Measurements from ENCODE around the gene L2HGDH. TPM values are rescaled to one million over a fixed set of nuclear protein-coding genes. Genes with fewer than 3 reads are reported as not detected.

Gene L2HGDH
- total and polyA plus RNA-seq, 3 experiments from 2014 or later, result 3.6 to 20.0 (median 19.7) TPM

- Histone ChIP-seq H3K4me3 (ENCODE audit: low read length) (no peak overlapping the region), H3K27ac (ENCODE audit: low read depth, low read length) (no peak overlapping the region), H3K27me3 (ENCODE audit: insufficient read depth, low read length, poor library complexity, severe bottlenecking) (no peaks in the 10 kb centered on the region), H3K4me1 (ENCODE audit: insufficient read depth, low read length) (peaks cover 11% of the 10 kb centered on the region), H3K36me3 (ENCODE audit: insufficient read depth, low read length) (peaks cover 4% of the 10 kb centered on the region), H3K9me3 (ENCODE audit: low read length) (no peaks in the 10 kb centered on the region)
- POLR2A ChIA-PET, result no interaction called here
- peaks cover 0 to 2% of the 10 kb centered on the region in 2 donors for H3K27me3 Mint-ChIP-seq
- DNase-seq, result no peak
- H3K4me1 Mint-ChIP-seq, result peaks cover 19 to 30% (median 28%) of the 10 kb centered on the region in 3 donors
- peak overlapping the region in 1 of 7 donors; percentile 48 for H3K4me3 Mint-ChIP-seq
- CTCF ChIA-PET, result no interaction called here
- peak overlapping the region in 2 of 8 donors; percentile 8 to 17 for H3K27ac Mint-ChIP-seq
- H3K9me3 Mint-ChIP-seq, result no peaks in the 10 kb centered on the region
- peaks cover 0 to 37% (median 6%) of the 10 kb centered on the region in 3 donors for H3K36me3 Mint-ChIP-seq
Observed at GRCh38 chr14:50338587-50338986, 26.6 kb upstream of the L2HGDH start.

- no peaks in the 10 kb centered on the region for H3K9me3 Mint-ChIP-seq
- no peak for DNase-seq
- peaks cover 0 to 2% of the 10 kb centered on the region in 2 donors for H3K27me3 Mint-ChIP-seq
- H3K27ac Mint-ChIP-seq, result peak overlapping the region; percentile 37 to 94 (median 81)
- peaks cover 0 to 48% (median 7%) of the 10 kb centered on the region in 3 donors for H3K36me3 Mint-ChIP-seq
- Histone ChIP-seq H3K27ac (ENCODE audit: low read depth, low read length) (no peak overlapping the region), H3K27me3 (ENCODE audit: insufficient read depth, low read length, poor library complexity, severe bottlenecking) (no peaks in the 10 kb centered on the region), H3K4me3 (ENCODE audit: low read length) (no peak overlapping the region), H3K4me1 (ENCODE audit: insufficient read depth, low read length) (peaks cover 11% of the 10 kb centered on the region), H3K9me3 (ENCODE audit: low read length) (no peaks in the 10 kb centered on the region), H3K36me3 (ENCODE audit: insufficient read depth, low read length) (peaks cover 4% of the 10 kb centered on the region)
- peak overlapping the region in 6 of 7 donors; percentile 6 to 84 (median 52) for H3K4me3 Mint-ChIP-seq
- POLR2A ChIA-PET, result interaction anchor here (0.6 kb wide), 1 partner anchor 157 kb away, joined by 3 read pairs; no protein-coding TSS in a partner anchor
- CTCF ChIA-PET, result no interaction called here
- H3K4me1 Mint-ChIP-seq, result peaks cover 15 to 23% (median 18%) of the 10 kb centered on the region in 3 donors
Observed at GRCh38 chr14:50335989-50336824, 24.2 kb upstream of the L2HGDH start.

GRCh38 chr14:50335389-50335788 lies 23.4 kb upstream of the L2HGDH start:
- peaks cover 0 to 48% (median 3%) of the 10 kb centered on the region in 3 donors for H3K36me3 Mint-ChIP-seq
- no peaks in the 10 kb centered on the region for H3K27me3 ChIP-seq (ENCODE audit: insufficient read depth, low read length, poor library complexity, severe bottlenecking)
- H3K9me3 ChIP-seq (ENCODE audit: low read length), result no peaks in the 10 kb centered on the region
- no peak for DNase-seq
- no peak overlapping the region for H3K27ac ChIP-seq (ENCODE audit: low read depth, low read length)
- H3K27ac Mint-ChIP-seq, result peak overlapping the region in 5 of 8 donors; percentile 73 to 94 (median 80)
- H3K9me3 Mint-ChIP-seq, result no peaks in the 10 kb centered on the region
- ChIA-PET CTCF (interaction anchor here (0.6 kb wide), 1 partner anchor 29 kb away, joined by 3 read pairs; no protein-coding TSS in a partner anchor), POLR2A (no interaction called here)
- peaks cover 11% of the 10 kb centered on the region for H3K4me1 ChIP-seq (ENCODE audit: insufficient read depth, low read length)
- peaks cover 15 to 23% (median 16%) of the 10 kb centered on the region in 3 donors for H3K4me1 Mint-ChIP-seq
- H3K4me3 ChIP-seq (ENCODE audit: low read length), result no peak overlapping the region
- no peaks in the 10 kb centered on the region for H3K27me3 Mint-ChIP-seq
- peak overlapping the region in 1 of 7 donors; percentile 41 for H3K4me3 Mint-ChIP-seq
- H3K36me3 ChIP-seq (ENCODE audit: insufficient read depth, low read length), result peaks cover 4% of the 10 kb centered on the region

- H3K4me3 ChIP-seq (ENCODE audit: low read length), result no peak overlapping the region
- H3K9me3 ChIP-seq (ENCODE audit: low read length), result no peaks in the 10 kb centered on the region
- Mint-ChIP-seq H3K4me3 (no peak overlapping the region), H3K27ac (no peak overlapping the region), H3K36me3 (peaks cover 0 to 50% (median 6%) of the 10 kb centered on the region in 3 donors), H3K9me3 (no peaks in the 10 kb centered on the region), H3K4me1 (peaks cover 15 to 23% (median 16%) of the 10 kb centered on the region in 3 donors), H3K27me3 (no peaks in the 10 kb centered on the region)
- H3K27ac ChIP-seq (ENCODE audit: low read depth, low read length), result no peak overlapping the region
- peaks cover 11% of the 10 kb centered on the region for H3K4me1 ChIP-seq (ENCODE audit: insufficient read depth, low read length)
- no peak for DNase-seq
- H3K27me3 ChIP-seq (ENCODE audit: insufficient read depth, low read length, poor library complexity, severe bottlenecking), result no peaks in the 10 kb centered on the region
- POLR2A ChIA-PET, result no interaction called here
- CTCF ChIA-PET, result interaction anchor here (5.7 kb wide), 1 partner anchor 13 kb away, joined by 27 read pairs; no protein-coding TSS in a partner anchor
- H3K36me3 ChIP-seq (ENCODE audit: insufficient read depth, low read length), result peaks cover 4% of the 10 kb centered on the region
Observed at GRCh38 chr14:50334211-50334610, 22.2 kb upstream of the L2HGDH start.

GRCh38 chr14:50333014-50333509 lies 21.0 kb upstream of the L2HGDH start:
- Mint-ChIP-seq H3K4me3 (no peak overlapping the region), H3K4me1 (peaks cover 15 to 23% (median 16%) of the 10 kb centered on the region in 3 donors), H3K36me3 (peaks cover 0 to 48% (median 6%) of the 10 kb centered on the region in 3 donors), H3K9me3 (no peaks in the 10 kb centered on the region), H3K27me3 (no peaks in the 10 kb centered on the region), H3K27ac (peak overlapping the region in 4 of 8 donors; percentile 2 to 85 (median 20))
- no peaks in the 10 kb centered on the region for H3K27me3 ChIP-seq (ENCODE audit: insufficient read depth, low read length, poor library complexity, severe bottlenecking)
- ChIA-PET POLR2A (no interaction called here), CTCF (interaction anchor here (5.7 kb wide), 1 partner anchor 12 kb away, joined by 27 read pairs; no protein-coding TSS in a partner anchor)
- peaks cover 11% of the 10 kb centered on the region for H3K4me1 ChIP-seq (ENCODE audit: insufficient read depth, low read length)
- no peak overlapping the region for H3K27ac ChIP-seq (ENCODE audit: low read depth, low read length)
- H3K9me3 ChIP-seq (ENCODE audit: low read length), result no peaks in the 10 kb centered on the region
- no peak for DNase-seq
- H3K4me3 ChIP-seq (ENCODE audit: low read length), result no peak overlapping the region
- peaks cover 4% of the 10 kb centered on the region for H3K36me3 ChIP-seq (ENCODE audit: insufficient read depth, low read length)

GRCh38 chr14:50331596-50331995 lies 19.6 kb upstream of the L2HGDH start:
- no peaks in the 10 kb centered on the region for H3K27me3 Mint-ChIP-seq
- H3K9me3 Mint-ChIP-seq, result no peaks in the 10 kb centered on the region
- DNase-seq, result no peak
- Histone ChIP-seq H3K27me3 (ENCODE audit: insufficient read depth, low read length, poor library complexity, severe bottlenecking) (no peaks in the 10 kb centered on the region), H3K27ac (ENCODE audit: low read depth, low read length) (no peak overlapping the region), H3K4me1 (ENCODE audit: insufficient read depth, low read length) (peaks cover 11% of the 10 kb centered on the region), H3K4me3 (ENCODE audit: low read length) (no peak overlapping the region), H3K36me3 (ENCODE audit: insufficient read depth, low read length) (peaks cover 4% of the 10 kb centered on the region), H3K9me3 (ENCODE audit: low read length) (no peaks in the 10 kb centered on the region)
- ChIA-PET CTCF (interaction anchor here (5.7 kb wide), 1 partner anchor 11 kb away, joined by 27 read pairs; no protein-coding TSS in a partner anchor), POLR2A (no interaction called here)
- H3K4me1 Mint-ChIP-seq, result peaks cover 14 to 22% (median 16%) of the 10 kb centered on the region in 3 donors
- H3K36me3 Mint-ChIP-seq, result peaks cover 0 to 52% (median 6%) of the 10 kb centered on the region in 3 donors
- no peak overlapping the region for H3K4me3 Mint-ChIP-seq
- H3K27ac Mint-ChIP-seq, result peak overlapping the region in 2 of 8 donors; percentile 50 to 85

- peaks cover 0 to 30% (median 7%) of the 10 kb centered on the region in 3 donors for H3K36me3 Mint-ChIP-seq
- no peaks in the 10 kb centered on the region for H3K27me3 ChIP-seq (ENCODE audit: insufficient read depth, low read length, poor library complexity, severe bottlenecking)
Observed at GRCh38 chr14:50321009-50321660, 9.1 kb upstream of the L2HGDH start.

More at GRCh38 chr14:50321009-50321660, 9.1 kb upstream of the L2HGDH start:
- peaks cover 0 to 2% of the 10 kb centered on the region in 2 donors for H3K27me3 Mint-ChIP-seq
- ChIA-PET CTCF (interaction anchor here (0.6 to 3.3 kb wide), 25 partner anchors 9 to 687 kb away, joined by 3 to 39 read pairs (median 4); partner anchors contain the start of genes ATL1, CDKL1, DMAC2L and L2HGDH), POLR2A (interaction anchor here (0.8 to 1.4 kb wide), 3 partner anchors 9 to 210 kb away, joined by 3 to 18 read pairs (median 3); partner anchors contain the start of genes DMAC2L and L2HGDH)
- peaks cover 9% of the 10 kb centered on the region for H3K4me1 ChIP-seq (ENCODE audit: insufficient read depth, low read length)
- H3K9me3 Mint-ChIP-seq, result no peaks in the 10 kb centered on the region
- peak overlapping the region; percentile 23 for H3K4me3 ChIP-seq (ENCODE audit: low read length)
- no peaks in the 10 kb centered on the region for H3K9me3 ChIP-seq (ENCODE audit: low read length)
- H3K27ac ChIP-seq (ENCODE audit: low read depth, low read length), result peak overlapping the region; percentile 52
- no peak overlapping the region for H3K4me3 Mint-ChIP-seq
- no peak overlapping the region for H3K27ac Mint-ChIP-seq
- H3K36me3 ChIP-seq (ENCODE audit: insufficient read depth, low read length), result peaks cover 10% of the 10 kb centered on the region
- H3K4me1 Mint-ChIP-seq, result peaks cover 5 to 35% (median 22%) of the 10 kb centered on the region in 3 donors
- peak; percentile 32 to 83 (median 69) for DNase-seq
